Right ventricle myocardium inferior (tissue), 1 donor: ENCODE data around the gene RNF111. TPM values are rescaled to one million over a fixed set of nuclear protein-coding genes. Genes with fewer than 3 reads are reported as not detected.

Source experiments
- ATAC-seq: fragments of 200-7000 bp; cut with Tn5 transposase; one replicate; pipeline ENCODE4 v1.9.1; 2020; ENCODE audit warnings: mild to moderate bottlenecking, moderate library complexity
- DNase-seq: peaks from one replicate; pipeline ENCODE4 v3.0.0; 2021; ENCODE audit errors: missing footprints
- intact Hi-C: fragments of 100-400 bp; cut with DNase I; formaldehyde crosslinking; loops from one replicate; pipeline ENCODE4 v1.11.0; 2022
- long read RNA-seq: library from polyadenylated mRNA; unstranded; transcript quantifications from one replicate; pipeline ENCODE4 v2.0.0, GENCODE V29; 2021
- total RNA-seq: library from RNA; stranded (reverse); fragmentation: NEBNext Ultra II Directional; extraction: Animal tissue kit (Norgen Biotek cat#: 25700); gene quantifications from one replicate; pipeline ENCODE4 v1.2.1, GENCODE V29; 2021
- donor health status: DM: no; HTN: yes; CAD: no; lungs with severe emphysema.

Gene RNF111
- total RNA-seq, result 22.2 TPM
- long read RNA-seq, full-length matches to known transcripts, result 1 of 6 reads
- long read RNA-seq, partial matches to known transcripts, result 1 of 6 reads
- long read RNA-seq, other reads (novel, unspliced or antisense), result 4 of 6 reads

- peak; percentile 99 for ATAC-seq
- DNase-seq, result peak; percentile 92
- intact Hi-C loops, result no loop called here
These were observed at the start of gene RNF111 for GRCh38 chr15:58987491-58988005. RNF111 (plus strand) TSS chr15:58987663; CDS start chr15:59030823, 43,160 bp downstream.

- intact Hi-C loops, result no loop called here
- no peak for ATAC-seq
- DNase-seq, result no peak
These were observed 40.3 kb upstream of the RNF111 start for GRCh38 chr15:58947179-58947578.

DNA sequence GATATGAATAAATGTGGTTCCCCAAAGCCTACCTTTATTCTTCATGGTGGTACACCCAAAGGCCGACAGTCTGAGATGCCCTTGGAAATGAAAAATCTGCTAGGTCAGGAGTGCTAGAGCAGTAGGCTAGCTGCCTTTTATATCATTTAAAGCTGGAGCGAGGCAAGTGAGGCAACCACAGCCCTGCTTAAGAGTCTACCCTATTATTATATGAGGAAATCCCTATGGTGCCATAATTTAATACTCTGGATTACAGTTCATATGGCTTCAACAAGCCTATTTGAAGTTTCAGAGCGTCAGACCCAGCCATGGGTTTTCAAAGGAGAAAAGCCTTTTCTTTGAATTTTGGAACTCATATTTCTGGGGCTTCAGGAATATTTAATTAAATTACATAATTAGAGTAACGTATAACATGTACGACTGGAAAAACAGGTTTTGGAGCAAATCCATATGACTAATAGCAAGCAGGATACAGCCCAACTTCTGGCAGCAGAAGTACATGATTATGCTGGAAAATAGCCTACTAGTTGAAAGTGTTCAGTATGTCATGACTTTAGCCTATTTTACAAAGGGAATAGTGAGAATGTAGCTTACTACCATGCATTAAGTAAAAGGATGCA lies 36.0 kb upstream of the RNF111 start:
- ATAC-seq, result no peak
- no peak for DNase-seq
- intact Hi-C loops, result no loop called here

- intact Hi-C loops, result no loop called here
- ATAC-seq, result no peak
These were observed 34.7 kb upstream of the RNF111 start for GRCh38 chr15:58952751-58953150.

GRCh38 chr15:58957101-58957973 lies 30.1 kb upstream of the RNF111 start:
- intact Hi-C loops, result no loop called here
- peak; percentile 74 for ATAC-seq
- DNase-seq, result no peak

More at GRCh38 chr15:58952751-58953150, 34.7 kb upstream of the RNF111 start:
- no peak for DNase-seq

- intact Hi-C loops, result no loop called here
- ATAC-seq, result no peak
These were observed 28.7 kb upstream of the RNF111 start for GRCh38 chr15:58958811-58959210.

DNA sequence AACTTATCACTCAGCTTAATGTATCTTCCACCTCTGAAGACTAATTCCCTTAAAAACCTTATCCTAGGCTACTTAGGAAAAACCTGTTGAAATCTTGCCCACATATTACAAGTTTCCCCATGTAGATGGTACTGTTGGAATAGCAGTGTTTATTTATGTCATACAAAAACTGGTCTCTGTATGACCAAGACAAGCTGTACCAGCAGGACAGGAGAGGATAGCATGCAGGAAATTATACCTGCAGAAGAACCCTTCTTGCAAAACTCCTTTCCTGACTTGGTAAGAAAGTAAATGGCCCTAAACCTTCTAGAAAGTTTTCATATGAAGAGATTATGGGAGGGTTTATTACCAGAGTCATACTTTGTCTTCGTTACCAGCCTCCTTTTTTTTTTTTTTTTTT lies 25.3 kb upstream of the RNF111 start:
- intact Hi-C loops, result no loop called here
- no peak for DNase-seq
- ATAC-seq, result no peak

More at GRCh38 chr15:58958811-58959210, 28.7 kb upstream of the RNF111 start:
- DNase-seq, result no peak

GRCh38 chr15:58962662-58963565 lies 24.5 kb upstream of the RNF111 start:
- ATAC-seq, result no peak
- intact Hi-C loops, result no loop called here

GRCh38 chr15:58966698-58967097 lies 20.8 kb upstream of the RNF111 start:
- no peak for DNase-seq
- no peak for ATAC-seq
- intact Hi-C loops, result no loop called here

More at GRCh38 chr15:58962662-58963565, 24.5 kb upstream of the RNF111 start:
- no peak for DNase-seq

GRCh38 chr15:58967479-58967878 lies 20.0 kb upstream of the RNF111 start:
- intact Hi-C loops, result no loop called here
- ATAC-seq (no peak), DNase-seq (no peak)

GRCh38 chr15:58977887-58978286 lies 9.6 kb upstream of the RNF111 start:
- intact Hi-C loops, result no loop called here
- no peak for DNase-seq
- no peak for ATAC-seq

GRCh38 chr15:58980351-58980939 lies 7.0 kb upstream of the RNF111 start:
- DNase-seq (no peak), ATAC-seq (no peak)
- intact Hi-C loops, result no loop called here

GRCh38 chr15:58981808-58982475 lies 5.5 kb upstream of the RNF111 start:
- intact Hi-C loops, result loop anchor here (2.0 kb wide), 1 partner anchor 511 kb away; no protein-coding TSS in a partner anchor
- no peak for DNase-seq
- no peak for ATAC-seq

- DNase-seq, result no peak
- intact Hi-C loops, result loop anchor here (2.0 kb wide), 1 partner anchor 510 kb away; no protein-coding TSS in a partner anchor
- ATAC-seq, result no peak
These were observed 4.2 kb upstream of the RNF111 start for GRCh38 chr15:58983261-58983660.

DNA sequence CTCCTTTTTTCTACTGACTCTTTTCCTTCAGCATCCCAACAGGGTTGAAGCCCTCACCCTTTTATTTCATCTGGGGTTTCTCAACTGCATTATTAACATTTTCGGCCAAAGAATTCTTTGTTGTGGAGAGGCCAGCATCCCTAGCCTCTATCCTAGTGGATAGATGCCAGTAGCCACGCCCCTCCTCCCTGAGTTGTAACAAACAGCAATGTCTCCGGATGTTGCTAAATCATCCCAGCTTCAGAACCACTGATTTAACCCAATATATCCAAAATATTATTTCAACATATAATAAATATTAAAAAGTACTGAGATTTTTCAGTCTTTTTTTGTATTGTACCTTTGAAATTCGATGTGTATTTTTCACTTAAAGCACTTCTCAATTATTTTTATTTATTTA lies 2.0 kb upstream of the RNF111 start:
- DNase-seq (peak; percentile 72), ATAC-seq (no peak)
- intact Hi-C loops, result no loop called here

- no peak for ATAC-seq
- DNase-seq, result no peak
- intact Hi-C loops, result no loop called here
These were observed 427 bp upstream of the RNF111 start for GRCh38 chr15:58987036-58987435.

DNA sequence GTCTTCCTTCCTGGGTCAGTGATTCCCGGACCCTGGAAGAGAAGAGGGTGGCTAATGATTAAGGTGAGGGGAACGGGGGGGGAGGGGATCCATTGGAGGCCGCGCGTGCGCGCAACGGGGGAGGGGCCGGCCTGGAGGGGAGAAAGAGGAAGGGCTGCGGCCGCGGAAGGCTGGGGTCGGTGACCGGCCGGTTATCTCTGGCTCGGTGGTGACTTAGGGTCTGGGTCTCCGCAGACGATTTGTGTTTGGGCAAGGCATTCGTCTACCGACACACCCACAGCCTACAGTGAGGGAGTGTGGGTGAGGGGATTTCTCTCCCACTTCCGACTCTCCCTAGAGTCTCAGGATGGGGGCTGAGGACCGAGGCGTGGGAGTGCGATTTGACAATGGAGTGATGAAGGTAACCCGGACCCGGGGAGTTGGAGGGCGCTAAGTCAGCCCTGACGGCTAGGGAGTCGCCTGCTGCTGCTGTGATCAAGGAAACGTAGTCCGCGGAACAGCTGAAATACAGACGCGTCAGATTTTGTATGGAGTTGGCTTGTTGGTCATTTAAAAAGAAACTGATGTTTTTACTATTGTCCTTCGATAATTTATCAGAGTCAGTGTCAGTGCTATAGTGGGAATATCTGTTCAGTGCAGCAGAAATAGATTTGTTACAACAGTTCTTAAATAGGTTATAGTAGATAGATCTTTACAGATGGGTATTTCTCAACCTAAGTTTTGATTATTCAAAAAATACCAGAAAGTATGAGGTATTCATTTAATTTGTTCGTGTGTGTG lies 733 bp downstream of the RNF111 start:
- peak; percentile 91 for DNase-seq
- peak; percentile 80 for ATAC-seq
- intact Hi-C loops, result no loop called here
